ENCODE results near the gene HAO1. TPM values are rescaled to one million over a fixed set of nuclear protein-coding genes. Genes with fewer than 3 reads are reported as not detected.

Gene HAO1
- total RNA-seq, 1 experiment from 2014 or later, result not detected

- H3K9me3 ChIP-seq (ENCODE audit: low read depth, low read length, poor library complexity, severe bottlenecking), result no peaks in the 10 kb centered on the region
- no peak for TF ChIP-seq CTCF (conservative IDR thresholded peaks at IDR 0.05; ENCODE audit: low read depth, low read length)
- no peak for TF ChIP-seq EZH2 (IDR thresholded peaks at IDR 0.05; ENCODE audit: borderline replicate concordance, low read depth, low read length, poor library complexity, severe bottlenecking)
- ChIA-PET POLR2A (ENCODE audit: low non-redundant PET) (no interaction called here), CTCF (interaction anchor here (2.3 kb wide), 1 partner anchor 787 kb away, joined by 65 read pairs; no protein-coding TSS in a partner anchor)
- H3K36me3 ChIP-seq (ENCODE audit: insufficient read depth, low read length, poor library complexity, severe bottlenecking), result no peaks in the 10 kb centered on the region
- H3K27ac ChIP-seq (ENCODE audit: low read depth, low read length, poor library complexity, severe bottlenecking), result no peak overlapping the region
- intact Hi-C loops (cut with micrococcal nuclease; ENCODE audit: unreplicated experiment), result no loop called here
- no peaks in the 10 kb centered on the region for H3K4me1 ChIP-seq (ENCODE audit: insufficient read depth, low read length, poor library complexity, severe bottlenecking)
- no TSS peak for BruUV-seq (replicated peaks)
- peaks cover 24% of the 10 kb centered on the region for H3K27me3 ChIP-seq (replicated peaks; ENCODE audit: insufficient read depth, low read depth, low read length, poor library complexity)
- H3K4me3 ChIP-seq (ENCODE audit: low read depth, low read length, poor library complexity, severe bottlenecking), result no peak overlapping the region
- DNase-seq (ENCODE audit: low spot score), result no peak
Observed at GRCh38 chr20:7935027-7935551, 5.2 kb downstream of the HAO1 start.

GRCh38 chr20:7933346-7933745 lies 6.9 kb downstream of the HAO1 start:
- no peak overlapping the region for H3K4me3 ChIP-seq (ENCODE audit: low read depth, low read length, poor library complexity, severe bottlenecking)
- no peaks in the 10 kb centered on the region for H3K4me1 ChIP-seq (ENCODE audit: insufficient read depth, low read length, poor library complexity, severe bottlenecking)
- H3K27me3 ChIP-seq (replicated peaks; ENCODE audit: insufficient read depth, low read depth, low read length, poor library complexity), result peaks cover 32% of the 10 kb centered on the region
- H3K9me3 ChIP-seq (ENCODE audit: low read depth, low read length, poor library complexity, severe bottlenecking), result no peaks in the 10 kb centered on the region
- no TSS peak for BruUV-seq (replicated peaks)
- H3K36me3 ChIP-seq (ENCODE audit: insufficient read depth, low read length, poor library complexity, severe bottlenecking), result no peaks in the 10 kb centered on the region
- TF ChIP-seq CTCF (conservative IDR thresholded peaks at IDR 0.05; ENCODE audit: low read depth, low read length) (no peak), EZH2 (IDR thresholded peaks at IDR 0.05; ENCODE audit: borderline replicate concordance, low read depth, low read length, poor library complexity, severe bottlenecking) (no peak)
- POLR2A ChIA-PET (ENCODE audit: low non-redundant PET), result no interaction called here
- intact Hi-C loops (cut with micrococcal nuclease; ENCODE audit: unreplicated experiment), result no loop called here
- DNase-seq (ENCODE audit: low spot score), result no peak
- CTCF ChIA-PET, result no interaction called here
- no peak overlapping the region for H3K27ac ChIP-seq (ENCODE audit: low read depth, low read length, poor library complexity, severe bottlenecking)

- no peak overlapping the region for H3K27ac ChIP-seq (ENCODE audit: low read depth, low read length, poor library complexity, severe bottlenecking)
- intact Hi-C loops (cut with micrococcal nuclease; ENCODE audit: unreplicated experiment), result no loop called here
- H3K36me3 ChIP-seq (ENCODE audit: insufficient read depth, low read length, poor library complexity, severe bottlenecking), result no peaks in the 10 kb centered on the region
- H3K9me3 ChIP-seq (ENCODE audit: low read depth, low read length, poor library complexity, severe bottlenecking), result no peaks in the 10 kb centered on the region
- H3K4me1 ChIP-seq (ENCODE audit: insufficient read depth, low read length, poor library complexity, severe bottlenecking), result no peaks in the 10 kb centered on the region
- no peak overlapping the region for H3K4me3 ChIP-seq (ENCODE audit: low read depth, low read length, poor library complexity, severe bottlenecking)
- DNase-seq (ENCODE audit: low spot score), result no peak
- H3K27me3 ChIP-seq (replicated peaks; ENCODE audit: insufficient read depth, low read depth, low read length, poor library complexity), result peaks cover 35% of the 10 kb centered on the region
- POLR2A ChIA-PET (ENCODE audit: low non-redundant PET), result no interaction called here
- CTCF ChIA-PET, result no interaction called here
- no peak for TF ChIP-seq CTCF (conservative IDR thresholded peaks at IDR 0.05; ENCODE audit: low read depth, low read length)
- TF ChIP-seq EZH2 (IDR thresholded peaks at IDR 0.05; ENCODE audit: borderline replicate concordance, low read depth, low read length, poor library complexity, severe bottlenecking), result no peak
- BruUV-seq (replicated peaks), result no TSS peak
Observed at GRCh38 chr20:7930343-7930742, 9.9 kb downstream of the HAO1 start.
